Stimulated activated CD8-positive, alpha-beta memory T cell treated with anti-CD3 and anti-CD28 coated beads, Interleukin-12 subunit alpha, Interleukin-12 subunit beta, amount 100 ng/mL, for 24 hours (primary cell): ENCODE data around the gene SMO.
"Not testable (repeated sequence)": the region's sequence is repeated elsewhere in the genome, so short reads cannot be mapped to it uniquely, and the experiment has no call there.

ENCODE experiments used
- DNase-seq: peaks from one replicate; pipeline ENCODE4 v3.0.0-alpha.2; 2020; ENCODE audit errors: extremely low read depth

The SMO gene

DNA sequence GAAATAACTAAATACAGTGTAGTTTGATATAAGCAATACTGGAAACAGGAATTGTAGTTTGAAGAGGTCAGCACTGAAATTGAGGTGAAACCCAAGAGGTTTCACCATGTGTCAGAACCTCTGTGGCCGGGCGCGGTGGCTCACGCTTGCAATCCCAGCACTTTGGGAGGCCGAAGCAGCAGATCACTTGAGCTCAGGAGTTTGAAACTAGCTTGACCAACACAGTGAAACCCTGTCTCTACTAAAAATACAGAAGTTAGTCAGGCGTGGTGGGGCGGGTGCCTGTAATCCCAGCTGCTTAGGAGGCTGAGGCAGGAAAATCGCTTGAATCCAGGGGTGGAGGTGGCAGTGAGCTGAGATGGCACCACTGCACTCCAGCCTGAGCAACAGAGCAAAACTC lies 50.1 kb downstream of the SMO start:
- no peak for DNase-seq

GRCh38 chr7:129240119-129240820 lies 51.8 kb downstream of the SMO start:
- no peak for DNase-seq

GRCh38 chr7:129244220-129244619 lies 55.8 kb downstream of the SMO start:
- DNase-seq = no peak

DNA sequence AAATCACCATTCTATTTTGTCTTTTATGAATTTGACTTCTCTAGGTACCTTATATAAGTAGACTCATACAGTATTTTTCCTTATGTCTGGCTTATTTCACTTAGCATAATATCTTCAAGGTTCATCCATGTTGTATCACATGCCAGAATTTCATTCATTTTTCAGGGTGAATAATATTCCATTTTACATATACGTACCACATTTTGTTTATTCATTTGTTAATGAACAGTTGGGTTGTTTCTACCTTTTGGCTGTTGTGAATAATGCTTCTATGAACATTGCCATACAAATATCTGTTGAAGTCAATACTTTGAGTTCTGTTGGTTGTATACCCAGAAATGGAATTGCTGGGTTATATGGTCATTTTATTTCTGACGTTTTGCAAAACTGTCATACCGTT lies 57.1 kb downstream of the SMO start:
- no peak for DNase-seq

- no peak for DNase-seq
Observed at GRCh38 chr7:129247087-129247486, 58.7 kb downstream of the SMO start.

DNA sequence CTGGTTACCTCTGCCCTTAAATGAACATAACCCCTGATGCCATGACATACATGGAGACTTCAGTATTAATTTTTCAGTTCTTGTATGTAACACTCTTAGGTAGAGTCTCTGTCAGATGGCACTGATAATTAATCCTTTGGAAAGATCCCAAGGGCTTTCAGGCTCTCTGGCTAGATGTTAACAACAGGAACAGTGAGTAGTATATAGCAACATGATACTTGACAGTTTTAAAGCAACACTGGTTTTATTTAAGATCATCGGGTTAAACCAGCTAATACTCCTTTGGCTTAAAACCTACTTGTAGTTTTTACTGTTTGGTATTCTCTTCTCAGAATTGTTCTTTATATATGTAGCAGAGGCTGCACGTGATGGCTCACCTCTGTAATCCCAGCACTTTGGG lies 63.7 kb downstream of the SMO start:
- DNase-seq = no peak

DNA sequence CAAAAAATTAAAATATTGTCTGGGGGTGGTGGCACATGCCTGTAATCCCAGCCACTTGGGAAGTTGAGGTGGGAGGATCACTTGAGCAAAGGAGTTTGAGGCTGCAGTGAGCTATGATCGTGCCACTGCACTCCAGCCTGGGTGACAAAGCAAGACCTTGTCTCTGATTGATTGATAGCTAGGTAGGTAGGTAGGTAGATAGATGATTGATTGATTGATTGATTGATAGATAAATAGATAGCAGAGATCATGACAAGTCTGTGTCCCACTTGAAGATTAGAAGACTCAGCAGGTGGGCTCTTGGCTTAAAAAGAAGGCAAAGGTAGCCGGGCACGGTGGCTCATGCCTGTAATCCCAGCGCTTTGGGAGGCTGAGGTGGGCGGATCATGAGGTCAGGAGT lies 64.2 kb downstream of the SMO start:
- not testable (repeated sequence) for DNase-seq

GRCh38 chr7:129255800-129256199 lies 67.4 kb downstream of the SMO start:
- DNase-seq = no peak

DNA sequence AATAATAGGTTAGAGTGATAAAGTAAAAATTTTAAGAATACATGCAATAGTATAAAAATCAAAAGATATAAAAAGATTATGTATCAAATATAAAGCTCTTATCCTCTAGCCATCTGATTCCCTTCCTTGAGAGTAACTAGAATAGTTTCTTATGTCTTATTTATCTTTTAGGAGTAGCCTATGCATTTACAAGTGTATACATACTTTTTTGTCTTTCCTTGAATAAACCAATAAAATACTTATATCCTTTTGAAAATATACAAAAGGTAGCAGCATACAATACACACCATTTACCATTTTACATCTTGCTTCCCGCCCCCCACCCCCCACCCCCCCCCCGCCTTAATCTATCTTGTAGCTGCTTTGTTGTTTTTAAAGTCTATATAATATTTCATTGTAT lies 67.8 kb downstream of the SMO start:
- DNase-seq = no peak

DNA sequence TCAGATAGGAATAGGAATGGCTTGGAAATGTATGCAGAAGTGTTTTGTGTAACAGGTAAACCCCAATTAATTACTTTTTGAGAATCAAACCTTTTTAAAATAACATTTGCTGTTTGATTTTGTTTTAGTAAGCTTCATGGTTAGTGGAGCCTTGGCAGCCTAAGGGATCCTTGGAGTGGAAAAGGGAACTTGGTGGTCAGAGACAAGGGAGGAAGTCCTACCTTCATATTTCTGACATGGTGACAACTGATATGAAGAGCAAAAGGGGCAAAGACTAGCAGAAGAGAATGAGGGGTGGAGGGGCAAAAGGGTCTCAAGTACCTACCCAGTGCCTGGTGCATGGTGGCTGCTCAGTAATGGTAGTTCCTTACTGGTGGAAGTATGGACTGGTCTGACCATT lies 68.7 kb downstream of the SMO start:
- no peak for DNase-seq

DNA sequence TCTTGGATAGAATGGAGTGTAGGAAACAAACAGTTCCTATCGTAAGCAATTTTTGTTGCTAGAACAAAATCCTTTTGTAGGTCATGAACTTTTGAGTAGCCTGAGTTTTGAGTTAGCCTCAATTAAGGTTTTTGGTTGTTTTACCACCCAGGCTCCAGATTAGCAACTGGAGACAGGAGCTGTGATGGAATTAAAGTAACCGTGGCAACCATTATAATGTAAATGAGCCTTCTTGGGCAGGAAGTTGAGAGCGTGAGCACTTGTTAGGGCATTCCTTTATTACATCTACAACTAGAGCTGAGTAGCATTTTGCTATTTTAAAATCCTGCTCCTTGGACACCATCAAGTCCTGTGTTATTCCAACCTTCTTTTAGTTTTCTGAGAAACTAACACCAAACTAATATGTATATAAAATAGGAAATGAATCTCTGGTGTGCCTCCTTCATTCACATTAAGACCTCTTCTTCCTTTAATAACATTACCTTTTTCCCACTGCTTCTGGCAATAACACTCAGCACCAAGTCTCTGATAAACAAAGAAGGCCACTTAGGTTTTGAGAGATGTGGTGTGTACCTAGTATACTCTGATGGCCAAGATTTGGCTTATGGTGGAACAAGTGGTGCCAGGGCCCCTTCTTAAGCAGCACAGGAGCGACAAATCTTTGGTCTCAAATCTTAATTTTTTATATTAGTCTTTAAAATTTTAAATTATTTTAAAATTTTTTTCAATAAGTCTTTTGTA lies 70.4 kb downstream of the SMO start:
- DNase-seq = no peak

GRCh38 chr7:129262324-129262723 lies 73.9 kb downstream of the SMO start:
- no peak for DNase-seq
